RWPE2 (cell line): ENCODE measurements around the gene ANKRD39.
A peak's percentile ranks its signal among the peaks of the same experiment; 100 is the strongest.

ENCODE experiments used
- ATAC-seq: fragments of 200-7000 bp; cut with Tn5 transposase; 3 replicates; pipeline ENCODE4 v1.9.1; 2021; ENCODE audit warnings: low read depth
- DNase-seq: peaks from one replicate; pipeline ENCODE4 v3.0.0-alpha.2; 2020; ENCODE audit warnings: low spot score
- H3K27ac ChIP-seq: fragments of 450-650 bp; 2 replicates; pipeline ENCODE4 v1.5.1; 2017; ENCODE audit warnings: mild to moderate bottlenecking; ENCODE audit not compliant: poor library complexity, severe bottlenecking
- H3K27me3 ChIP-seq: fragments of 250-450 bp; sonication (Bioruptor Pico); 2 replicates; pipeline ENCODE4 v1.5.1; 2021; ENCODE audit warnings: mild to moderate bottlenecking, moderate library complexity; ENCODE audit not compliant: insufficient read depth, poor library complexity, severe bottlenecking
- H3K36me3 ChIP-seq: fragments of 250-450 bp; sonication (Bioruptor Pico); 2 replicates; pipeline ENCODE4 v1.5.1; 2020; ENCODE audit warnings: low read depth, mild to moderate bottlenecking, moderate library complexity
- H3K4me1 ChIP-seq: fragments of 250-450 bp; sonication (Bioruptor Pico); 2 replicates; pipeline ENCODE4 v1.5.1; 2021; ENCODE audit warnings: mild to moderate bottlenecking, moderate library complexity; ENCODE audit not compliant: insufficient read depth, poor library complexity, severe bottlenecking
- H3K4me3 ChIP-seq: fragments of 250-450 bp; sonication (Bioruptor Pico); 2 replicates; pipeline ENCODE4 v1.5.1; 2021; ENCODE audit warnings: mild to moderate bottlenecking, moderate library complexity; ENCODE audit not compliant: severe bottlenecking
- H3K9me3 ChIP-seq: fragments of 250-450 bp; sonication (Bioruptor Pico); 2 replicates; pipeline ENCODE4 v1.5.1; 2021; ENCODE audit warnings: mild to moderate bottlenecking, moderate library complexity; ENCODE audit not compliant: severe bottlenecking
- TF ChIP-seq, protein P1 (sequence below): fragments of 450-650 bp; IDR thresholded peaks from one replicate; pipeline ENCODE4 v1.5.1; 2017; ENCODE audit warnings: mild to moderate bottlenecking, moderate library complexity; ENCODE audit not compliant: poor library complexity, severe bottlenecking

ANKRD39 gene

DNA sequence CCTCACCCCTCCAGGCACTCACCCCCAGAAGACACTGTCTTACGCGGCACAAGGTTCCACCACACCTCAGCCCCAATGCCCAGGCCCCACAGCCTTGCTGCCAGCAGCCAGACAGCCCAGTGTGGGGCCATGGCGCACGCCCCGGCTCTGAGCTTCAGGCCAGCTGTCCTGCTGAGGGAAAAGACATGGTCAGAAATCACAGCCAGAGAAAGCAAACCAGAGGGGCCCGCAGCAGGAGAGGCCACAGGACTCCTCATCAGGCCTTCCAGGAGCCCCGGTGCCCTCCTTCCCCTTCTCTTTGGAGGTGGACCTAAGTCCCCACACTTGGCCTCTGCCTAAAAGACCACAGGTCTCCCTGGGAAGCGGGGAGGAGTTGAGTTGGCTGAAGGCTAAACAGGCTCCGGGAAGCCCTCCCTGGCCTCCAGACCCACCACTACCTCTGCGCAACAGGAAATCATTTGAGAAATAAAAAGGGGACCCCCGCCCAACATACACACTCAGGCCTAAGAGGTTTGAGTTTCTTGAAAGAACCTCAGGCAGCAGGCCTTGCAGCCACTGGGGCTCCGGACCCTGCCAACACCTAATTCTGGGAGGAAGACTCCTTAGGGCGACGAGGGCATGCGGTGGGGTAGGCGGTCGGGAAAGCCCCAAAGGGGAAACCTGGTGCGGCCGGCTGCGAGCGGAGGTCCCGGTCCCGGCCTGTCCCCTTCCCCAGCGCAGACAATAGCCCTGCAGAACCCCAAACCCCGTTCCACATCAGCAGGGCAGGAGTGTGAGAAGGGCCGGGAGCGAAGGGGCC is 10.1 kb upstream of the ANKRD39 start:
- H3K9me3 ChIP-seq, result no peaks in the 10 kb centered on the region
- TF ChIP-seq, protein P1, sequence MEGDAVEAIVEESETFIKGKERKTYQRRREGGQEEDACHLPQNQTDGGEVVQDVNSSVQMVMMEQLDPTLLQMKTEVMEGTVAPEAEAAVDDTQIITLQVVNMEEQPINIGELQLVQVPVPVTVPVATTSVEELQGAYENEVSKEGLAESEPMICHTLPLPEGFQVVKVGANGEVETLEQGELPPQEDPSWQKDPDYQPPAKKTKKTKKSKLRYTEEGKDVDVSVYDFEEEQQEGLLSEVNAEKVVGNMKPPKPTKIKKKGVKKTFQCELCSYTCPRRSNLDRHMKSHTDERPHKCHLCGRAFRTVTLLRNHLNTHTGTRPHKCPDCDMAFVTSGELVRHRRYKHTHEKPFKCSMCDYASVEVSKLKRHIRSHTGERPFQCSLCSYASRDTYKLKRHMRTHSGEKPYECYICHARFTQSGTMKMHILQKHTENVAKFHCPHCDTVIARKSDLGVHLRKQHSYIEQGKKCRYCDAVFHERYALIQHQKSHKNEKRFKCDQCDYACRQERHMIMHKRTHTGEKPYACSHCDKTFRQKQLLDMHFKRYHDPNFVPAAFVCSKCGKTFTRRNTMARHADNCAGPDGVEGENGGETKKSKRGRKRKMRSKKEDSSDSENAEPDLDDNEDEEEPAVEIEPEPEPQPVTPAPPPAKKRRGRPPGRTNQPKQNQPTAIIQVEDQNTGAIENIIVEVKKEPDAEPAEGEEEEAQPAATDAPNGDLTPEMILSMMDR, result no peak
- DNase-seq, result no peak
- peaks cover 47% of the 10 kb centered on the region for H3K36me3 ChIP-seq
- H3K27ac ChIP-seq, result peak overlapping the region; percentile 78
- H3K4me1 ChIP-seq, result peaks cover 4% of the 10 kb centered on the region
- H3K27me3 ChIP-seq, result no peaks in the 10 kb centered on the region
- peak; percentile 6; the same call in 2 of the 3 replicates for ATAC-seq
- H3K4me3 ChIP-seq, result peak overlapping the region; percentile 90

DNA sequence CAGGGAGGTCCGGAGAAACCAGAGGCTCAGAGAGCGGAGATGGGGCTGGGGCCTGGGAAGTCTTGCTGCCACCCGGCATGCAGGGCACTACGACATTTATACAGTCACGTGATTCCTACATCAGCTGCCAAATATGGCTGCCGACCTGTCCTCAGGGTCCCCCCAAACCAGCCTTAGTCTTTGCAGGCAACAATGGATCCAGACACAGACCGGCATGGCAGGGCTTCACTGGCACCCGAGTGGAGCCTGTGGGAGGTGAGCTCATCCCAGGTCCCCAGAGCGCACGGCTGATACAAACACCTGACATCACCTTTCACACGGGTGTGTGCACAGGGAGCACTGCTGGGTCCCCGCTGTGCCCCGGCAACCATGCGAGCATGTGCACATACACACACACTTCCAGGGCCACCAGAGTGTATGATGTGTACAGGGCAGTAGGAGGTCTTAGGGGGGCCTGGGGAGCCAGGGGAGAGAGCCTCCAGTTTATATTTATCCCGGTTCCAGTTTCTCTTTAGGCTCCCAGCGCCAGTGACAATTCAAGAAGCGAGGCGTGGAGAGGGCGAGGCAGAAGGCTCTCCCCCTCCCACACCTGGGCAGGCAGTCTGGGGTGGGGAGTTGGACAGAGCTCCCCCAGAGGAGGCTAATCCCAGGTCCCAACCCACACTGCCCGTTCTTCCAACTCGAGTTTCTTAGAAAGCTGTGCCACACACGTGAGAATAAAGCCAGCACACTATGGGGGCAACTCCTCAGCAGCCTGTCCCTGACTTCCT is 9.4 kb upstream of the ANKRD39 start:
- peak overlapping the region; percentile 78 for H3K27ac ChIP-seq
- peak overlapping the region; percentile 90 for H3K4me3 ChIP-seq
- ATAC-seq (no peak), DNase-seq (no peak)
- no peaks in the 10 kb centered on the region for H3K27me3 ChIP-seq
- no peaks in the 10 kb centered on the region for H3K9me3 ChIP-seq
- no peaks in the 10 kb centered on the region for H3K4me1 ChIP-seq
- TF ChIP-seq, protein P1, result no peak
- peaks cover 54% of the 10 kb centered on the region for H3K36me3 ChIP-seq

DNA sequence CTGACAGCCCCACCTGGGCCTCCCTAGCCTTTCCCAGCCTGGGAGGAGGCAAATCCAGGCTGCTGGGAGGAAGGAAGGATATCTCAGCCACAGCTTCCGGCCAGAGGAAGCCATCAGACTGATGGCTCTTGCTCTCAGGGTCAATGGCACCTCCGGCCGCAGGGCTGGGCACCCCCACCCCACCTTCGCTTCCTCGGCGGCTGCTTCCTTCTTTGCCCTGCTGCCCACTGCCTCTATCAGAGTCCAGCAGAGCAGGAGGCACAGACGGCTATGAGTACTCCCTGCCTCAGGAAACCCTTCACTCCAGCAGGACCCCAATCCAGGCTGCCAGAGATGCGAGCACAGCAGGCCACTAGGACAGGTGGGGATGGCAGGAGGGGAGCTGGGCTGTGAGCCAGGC is 8.8 kb upstream of the ANKRD39 start:
- Histone ChIP-seq H3K4me3 (no peak overlapping the region), H3K4me1 (no peaks in the 10 kb centered on the region), H3K27me3 (no peaks in the 10 kb centered on the region), H3K9me3 (no peaks in the 10 kb centered on the region), H3K36me3 (peaks cover 58% of the 10 kb centered on the region), H3K27ac (no peak overlapping the region)
- no peak for DNase-seq
- TF ChIP-seq, protein P1, result no peak
- ATAC-seq, result no peak

DNA sequence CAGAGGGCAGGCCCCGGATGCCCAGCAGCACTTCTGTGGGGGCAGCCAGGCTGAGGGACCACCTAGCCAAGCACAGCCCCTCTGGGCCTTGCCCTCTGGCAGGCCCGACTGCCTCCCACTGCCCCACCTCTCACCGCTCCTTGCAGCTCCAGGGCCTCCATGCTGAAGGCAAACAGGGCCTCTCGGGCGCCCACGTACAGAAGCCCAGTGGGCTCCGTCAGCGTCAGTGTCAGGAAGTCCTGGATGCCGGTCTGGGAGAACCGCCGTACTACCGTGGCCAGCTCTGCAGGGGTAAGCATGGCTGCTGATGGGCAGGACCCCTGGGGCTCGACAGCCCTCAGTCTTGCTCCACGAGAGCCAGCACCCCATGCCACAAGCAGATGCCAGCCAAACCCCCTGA is 8.3 kb upstream of the ANKRD39 start:
- TF ChIP-seq, protein P1, result no peak
- Histone ChIP-seq H3K36me3 (peaks cover 62% of the 10 kb centered on the region), H3K4me3 (no peak overlapping the region), H3K27me3 (no peaks in the 10 kb centered on the region), H3K4me1 (no peaks in the 10 kb centered on the region), H3K27ac (no peak overlapping the region), H3K9me3 (no peaks in the 10 kb centered on the region)
- ATAC-seq (no peak), DNase-seq (no peak)
